Fibroblast of mammary gland (primary cell): Measurements from ENCODE around the gene FERMT1.
"Not testable (repeated sequence)": the region's sequence is repeated elsewhere in the genome, so short reads cannot be mapped to it uniquely, and the experiment has no call there.

Experiments used
- DNase-seq: peaks from one replicate; pipeline ENCODE4 v3.0.0-alpha.2; 2010; ENCODE audit warnings: low read depth
- H3K4me3 ChIP-seq: 2 replicates; pipeline ENCODE4 v1.5.1; 2011; ENCODE audit warnings: low read depth, mild to moderate bottlenecking, low read length, moderate library complexity; ENCODE audit not compliant: control insufficient read depth
- TF ChIP-seq, protein P1 (sequence below): conservative IDR thresholded peaks from 2 replicates; pipeline ENCODE4 v1.5.1; 2011; ENCODE audit warnings: low read depth, low read length, inconsistent platforms; ENCODE audit not compliant: control insufficient read depth, insufficient read depth

FERMT1 gene

DNA sequence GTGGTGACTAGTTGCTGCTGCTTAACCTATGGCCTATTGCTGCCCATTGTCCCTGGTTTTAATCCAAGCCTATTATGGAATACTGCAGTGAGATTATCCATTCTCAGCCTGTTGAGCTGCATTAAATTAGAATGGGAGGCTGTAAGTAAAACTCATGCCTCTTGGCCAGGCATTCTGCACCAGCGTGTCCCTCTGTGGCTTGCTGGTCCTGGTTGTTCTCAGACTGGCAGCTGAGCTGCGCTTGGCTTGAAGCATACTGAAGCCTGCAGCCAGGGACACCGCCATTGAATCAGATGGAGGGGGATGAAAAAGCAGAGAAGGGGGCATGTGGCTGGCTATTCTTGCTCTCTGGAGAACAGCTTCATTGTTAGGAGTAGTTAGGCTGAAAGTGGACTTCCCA is 84.6 kb downstream of the FERMT1 start:
- H3K4me3 ChIP-seq, result no peak overlapping the region
- TF ChIP-seq, protein P1, sequence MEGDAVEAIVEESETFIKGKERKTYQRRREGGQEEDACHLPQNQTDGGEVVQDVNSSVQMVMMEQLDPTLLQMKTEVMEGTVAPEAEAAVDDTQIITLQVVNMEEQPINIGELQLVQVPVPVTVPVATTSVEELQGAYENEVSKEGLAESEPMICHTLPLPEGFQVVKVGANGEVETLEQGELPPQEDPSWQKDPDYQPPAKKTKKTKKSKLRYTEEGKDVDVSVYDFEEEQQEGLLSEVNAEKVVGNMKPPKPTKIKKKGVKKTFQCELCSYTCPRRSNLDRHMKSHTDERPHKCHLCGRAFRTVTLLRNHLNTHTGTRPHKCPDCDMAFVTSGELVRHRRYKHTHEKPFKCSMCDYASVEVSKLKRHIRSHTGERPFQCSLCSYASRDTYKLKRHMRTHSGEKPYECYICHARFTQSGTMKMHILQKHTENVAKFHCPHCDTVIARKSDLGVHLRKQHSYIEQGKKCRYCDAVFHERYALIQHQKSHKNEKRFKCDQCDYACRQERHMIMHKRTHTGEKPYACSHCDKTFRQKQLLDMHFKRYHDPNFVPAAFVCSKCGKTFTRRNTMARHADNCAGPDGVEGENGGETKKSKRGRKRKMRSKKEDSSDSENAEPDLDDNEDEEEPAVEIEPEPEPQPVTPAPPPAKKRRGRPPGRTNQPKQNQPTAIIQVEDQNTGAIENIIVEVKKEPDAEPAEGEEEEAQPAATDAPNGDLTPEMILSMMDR, result no peak
- no peak for DNase-seq

DNA sequence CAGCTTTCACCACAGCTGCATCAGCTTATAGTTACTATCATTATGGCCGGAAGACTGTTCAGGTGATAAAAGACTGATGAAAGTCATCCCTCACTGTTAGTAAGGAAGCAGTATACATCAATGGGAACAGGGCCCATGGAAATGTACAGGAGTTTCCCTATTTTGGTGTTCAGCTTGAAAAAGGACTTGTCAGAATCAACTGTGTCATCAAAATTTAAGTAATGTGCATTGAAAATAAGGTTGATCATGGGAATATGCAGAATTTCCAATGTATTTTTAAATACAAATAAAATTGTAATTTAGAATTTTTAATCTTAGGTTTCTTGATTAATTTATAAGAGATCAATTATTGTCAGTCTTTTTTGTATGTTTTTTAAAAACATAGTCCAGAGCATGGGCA is 85.7 kb downstream of the FERMT1 start:
- H3K4me3 ChIP-seq, result no peak overlapping the region
- no peak for DNase-seq
- TF ChIP-seq, protein P1, result no peak

DNA sequence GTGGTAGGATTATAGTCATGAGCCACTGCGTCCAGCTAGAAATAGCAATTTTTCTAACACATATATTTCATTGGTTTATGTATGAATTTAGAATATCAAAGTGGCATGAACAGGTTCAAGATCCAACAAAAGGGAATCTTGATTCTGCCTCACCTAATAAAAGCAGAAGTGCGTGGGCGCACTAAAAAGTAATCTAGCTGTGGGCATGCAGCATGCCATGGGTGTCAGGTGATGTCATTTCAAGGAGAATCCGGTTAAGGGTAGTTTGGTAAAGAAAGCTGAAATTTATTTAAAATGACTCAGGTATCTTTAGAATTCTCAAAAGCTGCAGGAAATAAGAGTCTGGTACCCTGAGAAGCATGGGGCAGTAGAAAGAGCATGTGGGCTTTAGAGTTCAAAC is 86.6 kb downstream of the FERMT1 start:
- no peak for DNase-seq
- H3K4me3 ChIP-seq, result no peak overlapping the region
- TF ChIP-seq, protein P1, result no peak

DNA sequence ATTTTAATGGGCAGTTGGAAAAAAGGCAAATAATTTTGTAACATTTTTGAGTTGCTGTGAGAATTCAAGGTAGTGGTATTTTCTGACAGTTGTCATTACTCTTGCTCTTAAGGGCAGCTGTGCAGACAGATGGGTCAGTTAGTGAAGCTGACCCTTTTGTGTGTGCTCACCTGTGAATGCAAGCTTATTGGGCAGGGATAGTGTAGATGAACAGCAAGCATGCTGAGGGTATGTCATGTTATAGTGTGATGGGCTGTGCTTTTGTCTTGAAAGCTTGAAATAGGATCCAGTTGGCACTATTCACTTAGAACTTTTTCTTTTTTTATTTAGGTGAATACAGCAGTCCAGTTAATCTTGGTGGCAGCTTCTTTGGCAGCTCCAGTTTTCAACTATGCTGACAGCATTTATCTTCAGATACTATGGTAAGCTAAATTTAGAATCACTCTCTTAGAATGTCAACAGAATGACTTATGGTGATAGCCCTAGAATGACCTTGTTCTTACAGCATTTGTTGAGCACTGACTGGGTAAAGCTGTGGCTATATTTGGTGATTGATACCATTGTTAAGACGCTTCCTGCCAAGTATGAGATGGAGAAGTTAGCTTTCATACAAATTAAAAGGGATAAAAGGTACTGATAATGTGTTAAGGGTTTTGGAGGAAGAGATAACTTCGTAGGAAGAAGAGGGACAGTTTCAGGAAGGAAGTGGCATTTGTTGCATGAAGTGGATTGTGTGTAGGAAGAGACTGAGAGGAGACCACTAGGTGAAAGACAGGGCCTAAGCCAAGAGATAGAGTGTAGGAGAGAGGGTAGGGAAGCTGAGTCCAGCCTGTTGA is 88.5 kb downstream of the FERMT1 start:
- H3K4me3 ChIP-seq, result no peak overlapping the region
- TF ChIP-seq, protein P1, result no peak
- DNase-seq, result no peak

DNA sequence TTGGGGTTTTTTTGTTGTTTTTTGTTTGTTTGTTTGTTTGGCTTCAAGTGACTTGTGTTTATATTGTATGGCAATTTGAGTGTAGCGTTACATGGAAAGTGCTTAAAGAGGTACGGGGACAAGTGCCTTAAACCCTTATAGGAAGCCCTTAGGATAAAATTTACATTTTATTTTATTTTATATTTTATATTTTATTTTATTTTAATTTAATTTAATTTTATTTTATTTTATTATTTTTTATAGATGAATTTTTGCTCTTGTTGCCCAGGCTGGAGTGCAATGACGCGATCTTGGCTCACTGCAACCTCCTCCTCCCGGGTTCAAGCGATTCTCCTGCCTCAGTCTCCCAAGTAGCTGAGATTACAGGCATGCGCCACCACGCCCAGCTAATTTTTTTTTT is 89.9 kb downstream of the FERMT1 start:
- DNase-seq, result not testable (repeated sequence)

DNA sequence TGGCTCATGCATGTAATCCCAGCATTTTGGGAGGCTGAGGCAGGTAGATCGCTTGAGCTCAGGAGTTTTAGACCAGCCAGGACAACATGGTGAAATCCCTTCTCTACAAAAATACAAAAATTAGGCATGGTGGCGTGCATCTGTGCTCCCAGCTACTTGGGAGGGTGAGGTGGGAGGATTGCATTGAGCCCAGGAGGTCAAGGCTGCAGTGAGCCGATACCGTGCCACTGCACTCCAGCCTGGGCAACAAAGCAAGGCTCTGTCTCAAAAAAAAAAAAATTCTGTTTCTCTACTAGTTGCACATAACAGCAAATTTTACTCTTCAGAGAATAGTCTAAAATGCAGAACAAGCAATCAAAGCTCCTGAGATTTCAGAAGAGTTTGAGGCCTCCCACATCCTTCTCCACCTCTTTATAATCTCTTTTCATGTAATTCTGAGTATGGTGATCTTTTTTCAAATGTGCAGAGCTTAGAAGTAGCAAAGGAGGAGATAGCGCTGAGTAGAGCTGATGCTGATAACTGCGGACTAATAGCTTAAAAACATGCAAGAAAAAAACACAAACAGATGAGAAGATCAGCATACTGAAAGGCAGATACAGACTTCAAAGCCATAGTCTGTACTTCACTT is 92.3 kb downstream of the FERMT1 start:
- no peak overlapping the region for H3K4me3 ChIP-seq
- TF ChIP-seq, protein P1, result no peak
- DNase-seq, result no peak

More for the DNA sequence above, 89.9 kb downstream of the FERMT1 start:
- H3K4me3 ChIP-seq, result not testable (repeated sequence)

DNA sequence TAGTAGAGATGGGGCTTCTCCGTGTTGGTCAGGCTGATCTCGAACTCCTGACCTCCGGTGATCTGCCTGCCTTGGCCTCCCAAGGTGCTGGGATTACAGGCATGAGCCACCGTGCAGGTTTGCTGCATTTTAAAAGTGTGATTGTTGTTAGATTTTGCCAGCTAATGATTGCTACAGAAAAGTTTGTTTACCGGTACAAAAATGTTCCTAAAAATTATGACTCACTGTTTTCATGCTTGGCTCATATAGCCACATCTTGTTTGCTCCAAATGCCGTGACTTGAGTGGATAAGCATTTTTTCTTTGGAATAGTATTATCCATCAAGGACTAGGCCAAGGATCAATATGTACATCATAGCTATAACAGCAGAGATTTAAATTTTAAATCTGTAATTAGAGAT is 93.3 kb downstream of the FERMT1 start:
- TF ChIP-seq, protein P1, result no peak
- no peak overlapping the region for H3K4me3 ChIP-seq
- peak; percentile 81 for DNase-seq
